Measurements from ENCODE around the gene LRRC8D. TPM values are rescaled to one million over a fixed set of nuclear protein-coding genes. Genes with fewer than 3 reads are reported as not detected.

The LRRC8D gene
- total and polyA plus RNA-seq, 2 experiments from 2014 or later = 30.1 to 30.7 TPM

DNA sequence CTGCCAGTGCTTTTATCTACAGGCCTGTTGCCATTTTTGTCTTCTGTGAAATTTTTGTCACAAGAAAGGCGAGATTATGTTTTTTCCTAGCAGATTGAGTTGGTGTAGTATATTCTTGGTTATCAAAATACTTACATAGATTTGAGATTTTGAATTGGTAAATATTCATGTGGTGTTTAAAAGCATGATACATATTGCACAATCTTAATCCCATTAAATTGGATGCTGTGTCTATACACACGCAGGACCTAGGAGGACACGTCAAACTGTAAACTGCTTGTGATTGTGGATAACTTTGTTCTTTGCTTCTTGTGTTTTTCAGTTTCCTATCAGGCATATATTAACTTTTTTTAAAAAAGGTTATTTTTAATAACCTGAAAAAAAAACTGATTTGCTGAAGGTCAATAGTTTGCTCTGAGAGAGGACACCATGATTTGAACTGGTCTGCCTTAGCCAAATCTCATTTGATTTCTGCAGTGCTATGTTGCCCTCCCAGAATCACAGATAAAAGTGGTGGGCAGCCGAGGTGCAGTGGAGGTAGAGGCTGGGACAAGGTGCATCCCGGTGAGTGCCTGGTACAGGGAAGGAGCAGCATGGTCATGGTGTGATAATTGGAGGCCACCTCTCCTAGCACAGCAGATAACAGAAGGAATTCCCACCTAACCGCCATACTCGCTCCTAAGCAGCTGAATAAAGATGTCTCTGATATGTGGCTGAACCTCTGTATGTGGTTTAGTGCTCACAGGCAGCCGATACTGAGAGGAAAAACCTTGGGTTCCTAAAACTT, 76.7 kb downstream of the LRRC8D start:
- in situ Hi-C loops (cut with MboI) = no loop called here
- H3F3A ChIP-seq (ENCODE audit: insufficient read depth) = peaks cover 24% of the 10 kb centered on the region
- no peak overlapping the region for H3K4me3 ChIP-seq
- no peak for DNase-seq
- H3K9ac ChIP-seq = no peak overlapping the region
- no peaks in the 10 kb centered on the region; the same call in 1 of the 2 replicates for H3K9me2 ChIP-seq (ENCODE audit: insufficient read depth)
- H3K27me3 ChIP-seq (replicated peaks; ENCODE audit: insufficient read depth) = no peaks in the 10 kb centered on the region
- peaks cover 19% of the 10 kb centered on the region for H3K79me2 ChIP-seq (ENCODE audit: insufficient read depth)
- 90 to 94% methylated on average over 8 of the region's 8 CpGs for WGBS, 2 experiments (ENCODE audit: low coverage in 1 of 2, low lambda C conversion rate in 2 of 2, missing lambda C conversion rate in 2 of 2)
- H3K4me2 ChIP-seq (ENCODE audit: unreplicated experiment) = no peak overlapping the region
- TF ChIP-seq EZH2phosphoT487 (IDR thresholded peaks at IDR 0.05; ENCODE audit: insufficient read depth, low read depth) (no peak), EZH2 (IDR thresholded peaks at IDR 0.05; ENCODE audit: insufficient read depth, poor library complexity, severe bottlenecking) (no peak)
- peaks cover 14% of the 10 kb centered on the region for H3K4me1 ChIP-seq (ENCODE audit: insufficient read depth)
- H3K9me3 ChIP-seq (ENCODE audit: low read depth) = no peaks in the 10 kb centered on the region
- H3K27ac ChIP-seq = no peak overlapping the region
- H3K36me3 ChIP-seq (ENCODE audit: low read depth) = no peaks in the 10 kb centered on the region
- H4K20me1 ChIP-seq (ENCODE audit: insufficient read depth) = no peaks in the 10 kb centered on the region
- no peak overlapping the region for H2AFZ ChIP-seq

DNA sequence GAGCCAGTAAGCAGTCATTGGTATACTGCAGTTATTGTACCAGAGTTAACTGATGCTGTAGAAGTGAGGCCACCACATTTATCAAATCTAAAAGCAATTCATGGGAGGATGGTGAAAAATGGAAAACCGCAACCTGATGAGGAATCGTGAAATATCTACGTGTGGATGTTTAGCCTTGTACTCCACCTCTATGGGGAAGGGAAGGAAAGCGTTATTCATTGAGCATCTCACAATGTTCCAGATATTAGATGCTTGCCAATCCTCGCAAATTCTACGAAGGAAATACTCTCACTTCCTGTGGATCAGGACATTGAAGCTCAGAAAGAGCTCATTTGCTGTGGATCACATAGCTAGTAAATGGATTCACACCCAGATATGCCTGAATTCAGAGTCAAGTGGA, 77.3 kb downstream of the LRRC8D start:
- Histone ChIP-seq H2AFZ (no peak overlapping the region), H3K4me1 (ENCODE audit: insufficient read depth) (peaks cover 15% of the 10 kb centered on the region), H3K9me2 (ENCODE audit: insufficient read depth) (no peaks in the 10 kb centered on the region; the same call in 1 of the 2 replicates), H3K9ac (no peak overlapping the region), H3K27me3 (replicated peaks; ENCODE audit: insufficient read depth) (no peaks in the 10 kb centered on the region), H3K27ac (no peak overlapping the region), H3F3A (ENCODE audit: insufficient read depth) (peaks cover 24% of the 10 kb centered on the region), H4K20me1 (ENCODE audit: insufficient read depth) (no peaks in the 10 kb centered on the region), H3K36me3 (ENCODE audit: low read depth) (no peaks in the 10 kb centered on the region), H3K9me3 (ENCODE audit: low read depth) (no peaks in the 10 kb centered on the region), H3K79me2 (ENCODE audit: insufficient read depth) (peaks cover 13% of the 10 kb centered on the region), H3K4me3 (no peak overlapping the region), H3K4me2 (ENCODE audit: unreplicated experiment) (no peak overlapping the region)
- WGBS, 2 experiments (ENCODE audit: low coverage in 1 of 2, low lambda C conversion rate in 2 of 2, missing lambda C conversion rate in 2 of 2) = 96 to 98% methylated on average over 6 of the region's 6 CpGs
- DNase-seq = no peak
- in situ Hi-C loops (cut with MboI) = no loop called here
- TF ChIP-seq EZH2phosphoT487 (IDR thresholded peaks at IDR 0.05; ENCODE audit: insufficient read depth, low read depth) (no peak), EZH2 (IDR thresholded peaks at IDR 0.05; ENCODE audit: insufficient read depth, poor library complexity, severe bottlenecking) (no peak)

DNA sequence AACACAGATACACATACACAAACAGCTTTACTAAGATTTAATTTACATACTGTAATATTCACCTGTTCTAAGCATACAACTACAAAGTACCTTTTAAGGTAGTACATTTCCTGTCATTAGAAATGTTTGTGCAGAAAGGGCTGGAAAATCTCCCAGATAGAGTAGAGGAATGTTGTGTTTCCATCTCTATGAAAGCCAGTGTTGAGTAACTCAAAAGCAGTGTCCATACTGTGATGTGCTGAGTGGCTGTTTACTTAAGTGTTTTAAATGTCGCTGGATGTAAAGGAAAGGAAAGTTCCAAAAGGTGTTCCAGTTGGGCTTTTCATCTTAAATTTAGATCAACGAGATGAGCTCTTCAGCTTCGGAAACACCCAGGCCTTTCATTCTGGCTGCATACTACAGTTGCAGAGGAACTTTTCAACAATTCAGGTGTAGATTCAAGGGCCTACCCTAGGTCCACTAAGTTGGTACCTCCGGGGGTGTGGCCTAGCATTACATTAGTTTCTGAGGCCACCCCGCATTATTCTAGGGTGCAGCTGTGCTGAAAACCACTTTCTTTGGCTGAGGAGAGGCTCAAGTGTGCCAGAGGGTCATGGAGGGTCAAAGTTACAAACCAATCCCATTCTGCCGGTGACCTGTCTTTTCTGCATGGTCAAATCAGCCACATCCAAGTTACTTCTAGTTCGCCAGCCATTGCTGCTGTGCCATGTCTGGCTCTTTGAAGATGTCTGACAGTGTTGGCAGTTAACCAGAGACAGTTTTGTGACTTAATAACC, 78.1 kb downstream of the LRRC8D start:
- peaks cover 17% of the 10 kb centered on the region for H3K4me1 ChIP-seq (ENCODE audit: insufficient read depth)
- no peaks in the 10 kb centered on the region; the same call in 1 of the 2 replicates for H3K9me2 ChIP-seq (ENCODE audit: insufficient read depth)
- H3F3A ChIP-seq (ENCODE audit: insufficient read depth) = peaks cover 16% of the 10 kb centered on the region
- in situ Hi-C loops (cut with MboI) = no loop called here
- H3K4me3 ChIP-seq = no peak overlapping the region
- TF ChIP-seq EZH2 (IDR thresholded peaks at IDR 0.05; ENCODE audit: insufficient read depth, poor library complexity, severe bottlenecking) (no peak), EZH2phosphoT487 (IDR thresholded peaks at IDR 0.05; ENCODE audit: insufficient read depth, low read depth) (no peak)
- no peak overlapping the region for H3K4me2 ChIP-seq (ENCODE audit: unreplicated experiment)
- WGBS, 2 experiments (ENCODE audit: low coverage in 1 of 2, low lambda C conversion rate in 2 of 2, missing lambda C conversion rate in 2 of 2) = 95 to 98% methylated on average over 7 of the region's 7 CpGs
- no peaks in the 10 kb centered on the region for H3K9me3 ChIP-seq (ENCODE audit: low read depth)
- no peaks in the 10 kb centered on the region for H3K36me3 ChIP-seq (ENCODE audit: low read depth)
- no peak overlapping the region for H2AFZ ChIP-seq
- H3K9ac ChIP-seq = no peak overlapping the region
- H3K27me3 ChIP-seq (replicated peaks; ENCODE audit: insufficient read depth) = no peaks in the 10 kb centered on the region
- no peak for DNase-seq
- H3K79me2 ChIP-seq (ENCODE audit: insufficient read depth) = peaks cover 13% of the 10 kb centered on the region
- no peaks in the 10 kb centered on the region for H4K20me1 ChIP-seq (ENCODE audit: insufficient read depth)
- H3K27ac ChIP-seq = no peak overlapping the region

DNA sequence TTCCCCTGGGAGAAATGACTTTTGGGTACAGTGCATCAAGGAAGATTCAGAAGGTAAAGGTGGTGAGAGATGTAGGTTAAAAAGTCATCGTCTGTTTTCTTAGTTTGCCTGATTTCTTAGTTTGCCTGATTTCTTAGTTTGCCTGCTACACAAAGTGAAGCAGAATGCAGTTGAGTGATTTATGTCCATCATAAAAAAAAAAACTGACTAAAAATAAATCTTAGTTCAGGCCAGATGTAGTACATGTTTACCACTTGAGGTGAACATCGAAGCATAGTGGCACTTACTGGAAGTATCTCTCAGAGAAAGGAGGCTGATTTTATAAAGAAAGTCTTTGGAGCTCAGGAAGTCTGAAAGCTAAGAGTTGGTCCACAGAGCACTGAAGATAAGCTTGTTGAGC, 79.5 kb downstream of the LRRC8D start:
- in situ Hi-C loops (cut with MboI) = no loop called here
- peaks cover 23% of the 10 kb centered on the region for H3K4me1 ChIP-seq (ENCODE audit: insufficient read depth)
- TF ChIP-seq EZH2 (IDR thresholded peaks at IDR 0.05; ENCODE audit: insufficient read depth, poor library complexity, severe bottlenecking) (no peak), EZH2phosphoT487 (IDR thresholded peaks at IDR 0.05; ENCODE audit: insufficient read depth, low read depth) (no peak)

More for the DNA sequence above, 79.5 kb downstream of the LRRC8D start:
- Histone ChIP-seq H3F3A (ENCODE audit: insufficient read depth) (peaks cover 12% of the 10 kb centered on the region; the same call in 1 of the 2 replicates), H3K36me3 (ENCODE audit: low read depth) (no peaks in the 10 kb centered on the region), H3K9ac (no peak overlapping the region), H3K79me2 (ENCODE audit: insufficient read depth) (peaks cover 21% of the 10 kb centered on the region), H3K9me3 (ENCODE audit: low read depth) (no peaks in the 10 kb centered on the region), H4K20me1 (ENCODE audit: insufficient read depth) (no peaks in the 10 kb centered on the region), H3K4me3 (no peak overlapping the region), H3K27ac (no peak overlapping the region), H3K27me3 (replicated peaks; ENCODE audit: insufficient read depth) (no peaks in the 10 kb centered on the region), H3K4me2 (ENCODE audit: unreplicated experiment) (no peak overlapping the region), H2AFZ (no peak overlapping the region), H3K9me2 (ENCODE audit: insufficient read depth) (no peaks in the 10 kb centered on the region; the same call in 1 of the 2 replicates)
- 63 to 65% methylated on average over 2 of the region's 2 CpGs for WGBS, 2 experiments (ENCODE audit: low coverage in 1 of 2, low lambda C conversion rate in 2 of 2, missing lambda C conversion rate in 2 of 2)
- no peak for DNase-seq

Measured in GM23248 (cell line).